NCI-H2196 treated with DMSO at 0.1 percent for 48 hours (cell line): ENCODE data around the gene GYG2.
"Not testable (repeated sequence)": the region's sequence is repeated elsewhere in the genome, so short reads cannot be mapped to it uniquely, and the experiment has no call there.

Experiments
- DNase-seq: peaks from one replicate; lab custom pipeline; 2025; ENCODE audit not compliant: unreplicated experiment; lab: John Stamatoyannopoulos, UW

GYG2 gene

DNA sequence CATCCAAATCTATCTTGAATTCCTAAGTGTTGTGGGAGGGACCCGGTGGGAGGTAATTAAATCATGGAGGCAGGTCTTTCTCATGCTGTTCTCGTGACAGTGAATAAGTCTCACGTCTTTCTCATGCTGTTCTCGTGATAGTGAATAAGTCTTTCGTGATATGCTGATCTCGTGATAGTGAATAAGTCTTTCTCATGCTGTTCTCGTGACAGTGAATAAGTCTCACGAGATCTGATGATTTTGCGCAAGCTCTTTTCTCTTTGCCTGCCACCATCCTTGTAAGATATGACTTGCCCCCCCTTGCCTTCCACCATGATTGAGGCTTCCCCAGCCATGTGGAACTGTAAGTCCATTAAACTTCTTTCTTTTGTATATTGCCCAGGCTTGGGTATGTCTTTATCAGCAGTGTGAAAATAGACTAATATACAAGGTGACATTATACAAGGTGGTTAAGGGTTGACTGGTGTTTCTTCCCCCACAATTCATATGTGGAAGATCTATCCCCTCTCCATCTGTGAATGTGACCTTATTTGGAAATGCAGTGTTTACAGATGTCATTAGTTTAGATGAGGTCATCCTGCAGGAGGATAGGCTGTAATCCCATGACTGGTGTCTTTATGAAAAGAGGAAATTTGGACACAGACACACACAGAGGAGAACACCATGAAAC is 72.8 kb downstream of the GYG2 start:
- DNase-seq, result no peak

DNA sequence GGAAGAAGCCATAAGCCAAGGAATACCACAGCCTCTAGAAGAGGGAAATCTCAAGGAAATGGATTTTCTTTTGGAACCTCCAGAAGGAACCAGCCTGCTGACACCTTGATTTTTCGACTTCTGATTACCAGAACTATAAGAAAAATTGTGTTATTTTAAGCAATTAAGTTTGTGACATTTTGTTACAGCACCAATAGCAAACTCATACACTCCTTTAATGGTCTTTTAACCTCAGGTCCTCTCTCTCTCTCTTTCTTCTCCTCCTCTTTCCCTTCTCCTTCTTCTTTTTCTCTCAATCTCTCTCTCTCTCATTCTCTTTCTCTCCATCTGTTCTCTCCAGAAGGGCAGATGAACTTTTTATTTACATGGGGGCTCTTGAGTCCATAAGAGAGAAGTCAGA is 74.1 kb downstream of the GYG2 start:
- DNase-seq, result no peak

DNA sequence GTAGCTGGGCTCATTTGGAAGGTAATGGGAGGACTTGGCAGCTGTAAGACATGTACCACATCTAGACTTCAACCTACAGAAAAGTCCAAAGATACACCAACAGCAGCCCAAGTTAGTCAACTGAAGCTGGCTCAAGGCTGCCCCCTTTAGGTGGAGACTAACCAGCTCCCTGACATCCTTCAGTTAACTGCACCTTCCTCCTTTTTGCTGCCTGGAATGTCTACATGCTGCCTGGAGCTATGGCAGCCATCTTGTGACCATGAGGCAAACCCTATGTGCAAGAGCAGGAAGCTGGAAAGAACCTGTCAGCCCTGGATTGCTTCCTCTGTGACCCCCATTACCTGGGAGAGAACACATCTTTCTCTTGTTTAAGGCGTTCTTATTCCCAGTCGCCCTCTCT is 74.6 kb downstream of the GYG2 start:
- DNase-seq, result no peak

DNA sequence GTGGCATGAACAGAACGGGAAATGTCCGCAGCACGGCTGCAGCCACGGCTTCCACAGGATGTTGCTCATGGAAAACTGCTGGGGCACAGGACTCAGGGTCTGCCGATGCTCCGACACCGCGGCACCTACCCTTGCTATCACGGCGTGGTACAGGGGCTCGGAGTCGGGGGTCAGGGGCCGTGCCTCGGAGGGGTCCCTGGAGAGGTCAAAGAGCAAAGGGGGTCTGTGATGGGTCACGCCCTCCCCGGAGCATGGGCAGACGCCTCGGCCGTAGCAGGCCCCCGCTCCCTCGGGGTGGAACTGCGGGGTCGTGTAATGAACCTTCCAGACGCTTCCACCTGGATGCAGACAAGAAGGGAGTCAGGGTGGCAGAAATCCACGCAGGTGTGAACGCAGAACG is 78.6 kb downstream of the GYG2 start:
- no peak for DNase-seq

DNA sequence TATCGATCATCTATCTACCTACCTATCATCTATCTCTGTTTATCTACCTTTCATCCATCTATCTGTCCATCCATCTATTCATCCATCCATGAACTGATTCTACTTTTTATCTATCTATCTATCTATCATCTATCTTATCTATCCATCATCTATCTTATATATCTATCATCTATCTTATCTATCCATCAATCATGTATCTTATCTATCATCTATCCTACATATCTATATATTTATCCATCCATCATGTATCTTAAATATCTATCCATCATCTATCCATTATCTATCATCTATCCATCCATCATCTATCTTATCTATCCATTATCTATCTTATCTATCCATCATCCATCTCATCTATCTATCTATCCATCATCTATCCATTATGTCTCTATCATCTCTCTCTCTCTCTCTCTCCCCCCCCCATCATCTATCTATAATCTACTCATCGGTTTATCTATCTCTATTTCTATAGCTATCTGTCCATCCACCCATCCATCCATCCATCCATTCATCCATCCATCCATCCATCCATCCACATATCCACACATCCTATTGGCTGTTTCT is 79.5 kb downstream of the GYG2 start:
- no peak for DNase-seq

DNA sequence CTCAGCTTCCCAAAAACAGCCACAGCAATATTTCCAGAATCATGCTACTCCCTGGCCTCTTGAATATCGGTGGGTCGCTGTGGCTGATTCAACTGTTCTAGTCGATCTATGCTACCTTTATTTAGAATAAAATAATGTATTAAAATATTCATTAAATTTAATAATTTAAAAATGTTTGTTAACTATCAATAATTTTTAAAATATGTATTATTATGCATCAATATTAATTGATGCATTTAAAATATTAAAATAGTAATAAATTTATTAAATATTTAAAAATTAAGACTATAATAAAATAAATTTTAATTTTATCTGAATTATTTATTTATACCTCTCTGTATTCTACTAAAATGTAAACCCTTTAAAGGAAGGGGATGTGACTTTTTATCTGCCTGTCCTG is 81.4 kb downstream of the GYG2 start:
- DNase-seq, result no peak

DNA sequence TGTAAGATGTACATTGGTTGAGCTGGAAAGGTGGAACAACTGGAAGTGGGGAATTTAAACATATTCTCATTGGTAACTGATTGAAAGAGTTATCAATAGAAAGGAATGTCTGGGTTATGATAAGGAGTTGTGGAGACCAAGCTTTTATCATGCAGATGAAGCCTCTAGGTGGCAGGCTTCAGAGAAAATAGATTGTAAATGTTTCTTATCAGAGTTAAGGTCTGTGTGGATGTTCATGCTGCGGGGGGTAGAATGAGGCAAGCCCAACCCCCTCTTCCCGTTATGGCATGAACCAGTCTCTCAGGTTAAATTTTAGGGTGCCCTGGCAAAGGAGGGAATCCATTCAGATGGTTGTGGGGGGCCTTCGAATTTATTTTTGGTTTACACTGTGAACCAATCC is 84.4 kb downstream of the GYG2 start:
- DNase-seq, result no peak

DNA sequence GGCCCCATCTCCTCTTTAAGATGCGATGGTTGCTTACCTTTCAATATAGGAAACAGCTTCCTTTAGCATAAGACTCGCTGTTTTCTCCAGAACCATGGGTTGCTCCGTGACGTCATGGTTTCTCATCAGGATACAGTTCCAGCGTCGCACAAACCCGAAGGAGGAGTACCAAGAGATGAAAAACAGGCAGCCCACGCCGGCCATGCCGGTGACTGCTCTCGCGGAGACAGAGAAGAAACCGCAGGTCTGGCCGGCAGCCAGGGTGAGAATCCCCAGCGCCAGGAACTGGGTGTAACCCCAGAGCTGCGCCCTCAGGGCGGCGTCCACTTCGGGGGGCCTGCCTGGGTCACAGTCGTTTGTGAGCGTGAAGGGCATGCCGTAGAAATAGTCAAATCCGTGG is 89.0 kb downstream of the GYG2 start:
- DNase-seq, result no peak

DNA sequence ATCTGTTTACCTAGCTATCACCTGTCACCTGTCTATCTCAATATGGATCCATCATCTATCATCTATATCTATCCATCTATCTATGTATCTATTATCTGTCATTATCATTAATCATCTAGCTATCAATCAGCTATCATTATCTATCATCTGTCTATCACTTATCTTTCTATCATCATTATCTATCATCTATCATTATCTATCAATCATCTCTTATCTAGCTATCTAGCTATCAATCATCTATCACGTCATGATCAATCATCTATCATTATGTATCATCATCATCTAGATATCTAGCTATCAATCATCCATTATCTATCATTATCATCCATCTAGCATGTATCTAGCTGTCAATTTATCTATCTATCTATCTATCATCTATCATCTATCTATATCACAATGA is 92.5 kb downstream of the GYG2 start:
- no peak for DNase-seq

DNA sequence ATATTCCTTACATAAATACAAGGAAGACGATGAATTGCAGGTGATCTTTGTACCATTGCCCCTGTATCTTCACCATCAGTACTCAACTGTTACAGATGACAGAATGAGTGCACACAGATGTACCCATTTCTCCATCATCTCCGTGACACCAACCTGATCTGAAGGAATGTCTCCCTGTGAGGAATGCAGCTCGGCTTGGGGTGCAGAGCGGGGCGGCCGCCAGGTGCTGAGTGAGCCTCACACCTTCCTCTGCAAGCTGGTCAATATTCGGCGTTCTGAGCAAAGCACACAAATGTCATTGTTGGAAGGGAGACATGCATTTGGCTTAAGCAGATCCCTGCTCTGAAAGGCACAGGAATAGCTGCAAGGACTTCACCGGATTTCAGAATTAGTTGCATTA is 93.0 kb downstream of the GYG2 start:
- no peak for DNase-seq

DNA sequence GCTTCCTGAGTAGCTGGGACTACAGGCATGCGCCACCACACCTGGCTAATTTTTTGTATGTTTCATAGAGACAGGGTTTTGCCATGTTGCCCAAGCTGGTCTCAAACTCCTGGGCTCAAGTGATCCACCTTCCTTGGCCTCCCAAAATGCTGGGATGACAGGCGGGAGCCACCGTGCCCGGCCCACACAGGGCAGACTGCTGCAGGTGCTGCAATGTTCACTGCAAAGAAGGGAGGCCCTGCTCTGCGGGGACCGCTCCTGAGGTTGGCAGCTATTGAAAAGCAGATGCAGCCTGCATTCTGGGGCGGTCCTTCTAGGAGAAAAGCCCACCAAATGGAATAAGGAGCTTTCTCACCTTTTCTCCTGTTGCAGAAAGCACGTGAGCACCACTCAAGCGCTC is 95.4 kb downstream of the GYG2 start:
- no peak for DNase-seq

DNA sequence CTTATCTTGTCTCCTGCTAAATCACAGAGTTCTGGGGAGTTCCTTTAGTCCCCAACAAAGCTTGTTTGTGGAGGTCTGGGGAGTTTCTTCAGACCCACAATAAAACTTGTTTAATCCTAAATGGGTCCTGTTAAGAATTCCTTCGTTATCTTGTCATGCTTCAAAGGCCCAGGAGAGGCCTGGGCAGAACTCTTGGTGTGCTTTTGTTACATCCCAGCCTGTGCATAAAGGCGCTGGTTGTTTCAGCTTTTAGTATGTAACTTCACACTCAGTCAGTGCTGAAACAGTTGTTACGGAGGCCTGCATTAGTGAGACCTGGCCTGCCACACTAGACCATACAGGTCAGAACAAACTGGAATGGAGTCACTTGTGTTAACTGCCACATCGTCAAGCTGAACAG is 97.5 kb downstream of the GYG2 start:
- not testable (repeated sequence) for DNase-seq

DNA sequence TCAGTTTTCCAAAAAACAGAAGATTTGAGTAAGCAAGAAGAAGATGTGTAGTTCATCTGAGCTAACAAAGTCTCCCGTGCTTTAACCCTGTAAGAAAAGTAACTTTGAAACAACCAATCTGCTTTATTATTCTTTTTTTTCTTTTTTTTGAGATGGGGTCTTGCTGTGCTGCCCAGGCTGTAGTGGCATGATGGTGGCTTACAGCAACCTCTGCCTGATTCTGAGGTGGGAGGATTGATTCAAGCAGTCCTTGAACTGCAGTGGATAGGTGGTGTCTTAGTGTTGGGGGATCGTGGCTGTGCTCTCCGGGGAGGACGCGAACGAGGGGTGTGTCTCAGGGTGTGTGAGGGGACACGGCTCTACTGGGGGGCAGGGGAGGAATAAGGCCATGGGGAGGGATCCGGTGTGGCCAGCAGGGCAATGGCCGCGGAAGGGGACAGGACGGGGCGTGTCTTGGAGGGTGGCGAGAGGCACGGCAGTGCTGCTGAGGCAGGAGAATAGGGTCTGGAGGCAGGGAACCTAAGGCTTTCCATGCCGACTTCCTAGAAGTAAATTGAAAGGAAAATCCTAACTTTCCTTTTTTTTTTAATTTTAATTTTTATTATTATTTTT is 98.0 kb downstream of the GYG2 start:
- DNase-seq, result no peak

DNA sequence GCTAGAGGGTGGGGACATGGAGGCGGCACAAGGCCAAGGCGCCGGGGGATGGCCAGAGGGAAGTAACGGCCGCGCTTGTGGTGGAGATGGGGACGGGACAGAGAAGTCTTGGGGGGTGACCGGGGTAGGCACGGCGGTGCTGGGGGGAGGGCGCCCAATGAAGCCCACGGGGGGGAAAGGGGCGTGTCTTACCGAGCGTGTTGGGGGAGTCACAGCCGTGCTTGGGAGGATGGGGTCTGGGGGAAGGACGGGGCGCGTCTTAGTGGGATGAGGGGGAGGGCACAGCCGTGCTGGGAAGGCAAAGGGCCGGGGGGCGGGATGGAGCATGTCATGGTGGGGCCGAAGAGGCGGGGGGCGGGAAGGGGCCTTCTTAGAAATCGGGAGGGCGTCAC is 99.5 kb downstream of the GYG2 start:
- no peak for DNase-seq

DNA sequence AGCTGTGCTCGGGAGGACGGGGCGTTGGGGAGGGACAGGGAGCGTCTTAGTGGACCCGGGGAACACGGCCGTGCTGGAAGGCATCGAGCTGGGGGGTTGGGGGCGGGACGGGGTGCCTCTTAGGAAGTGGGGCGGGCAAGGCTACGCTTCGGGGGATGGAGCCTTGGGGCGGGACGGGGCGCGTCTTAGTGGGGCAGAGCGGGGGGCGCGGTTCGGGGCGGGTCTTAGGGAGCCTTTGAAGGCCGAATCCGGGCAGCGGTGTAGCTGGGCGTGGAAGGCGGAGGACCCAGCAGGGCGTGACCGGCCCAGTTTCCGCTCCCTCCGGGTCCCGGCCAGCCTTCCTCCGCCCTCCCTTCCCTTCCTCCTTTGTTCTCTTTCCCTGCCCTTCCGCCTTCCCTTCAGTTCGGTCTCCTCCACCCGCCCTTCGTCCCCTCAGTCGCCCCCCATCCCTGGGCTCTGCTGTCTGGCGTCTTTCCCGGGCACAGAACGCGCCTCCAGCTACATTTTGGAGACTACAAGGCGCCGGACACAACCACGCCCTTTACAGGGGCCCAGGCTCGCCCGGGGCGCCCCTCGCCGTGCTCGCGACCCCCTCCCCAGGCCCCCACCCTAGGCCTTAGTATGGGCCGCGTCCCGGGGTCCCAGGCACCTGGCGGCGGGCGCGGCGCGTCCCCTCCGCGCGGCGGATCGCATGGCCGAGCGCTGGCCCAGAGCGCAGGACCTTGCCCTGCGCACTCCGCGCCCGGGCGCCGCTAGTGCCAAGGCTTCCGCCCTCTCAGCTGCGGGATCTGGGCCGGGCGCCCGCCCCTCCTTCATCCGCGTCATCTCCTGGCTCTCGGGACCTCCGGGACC is 100.1 kb downstream of the GYG2 start, which contains the start of gene ARSD:
Gene ARSD (minus strand): TSS at position 757 of the 852 bp plus-strand sequence. CDS start 64 bp downstream, at position 693.
- no peak for DNase-seq

DNA sequence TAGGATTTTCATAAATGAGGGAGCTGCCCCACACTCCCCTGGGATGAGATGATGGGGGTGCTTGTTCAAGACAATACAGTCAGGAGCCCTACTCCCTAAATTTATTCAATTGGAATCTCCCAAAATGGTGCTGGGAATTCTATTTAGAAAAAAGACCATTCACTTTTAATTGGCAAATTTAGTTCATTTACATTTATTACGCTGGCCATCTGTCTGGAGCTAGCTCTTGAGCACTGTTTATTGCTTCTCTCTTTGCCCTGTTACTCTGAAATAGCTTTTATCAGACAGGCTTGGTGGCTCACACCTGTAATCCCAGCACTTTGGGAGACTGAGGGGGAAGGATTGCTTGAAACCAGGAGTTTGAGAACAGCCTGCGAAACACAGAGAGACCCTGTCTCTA is 102.4 kb downstream of the GYG2 start:
- no peak for DNase-seq

DNA sequence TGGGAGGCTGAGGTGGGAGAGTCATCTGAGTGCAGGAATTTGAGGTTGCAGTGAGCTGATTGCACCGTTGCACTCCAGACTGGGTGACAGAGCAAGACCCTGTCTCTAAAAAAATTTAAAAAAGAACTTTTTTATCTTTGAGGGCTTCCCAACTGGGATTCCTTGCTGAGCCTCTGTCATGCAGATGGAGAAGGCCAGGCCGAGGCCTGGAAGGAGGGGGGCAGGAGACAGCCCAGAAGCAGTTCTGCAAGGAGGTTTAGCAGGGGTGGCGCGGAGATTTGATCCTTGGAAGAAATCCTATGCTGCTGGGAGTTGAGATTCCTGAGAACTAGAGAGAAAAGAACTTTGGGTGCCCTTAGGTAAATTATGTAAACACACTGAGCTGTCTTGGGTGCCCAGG is 102.9 kb downstream of the GYG2 start:
- DNase-seq, result no peak
